Trophoblast cell (in vitro differentiated cells and primary cell): ENCODE results near the gene PAK2.

Source experiments
- DNase-seq, 2 donors: peaks; one replicate each; pipeline ENCODE4 v3.0.0-alpha.2; 2016
- H2AFZ ChIP-seq: 2 replicates; pipeline ENCODE4 v1.6.1; 2013; ENCODE audit warnings: low read length, moderate library complexity, mild to moderate bottlenecking; ENCODE audit not compliant: insufficient read depth, poor library complexity
- H2AK5ac ChIP-seq: 2 replicates; pipeline ENCODE4 v1.6.1; 2013; ENCODE audit warnings: mild to moderate bottlenecking, low read length
- H2BK120ac ChIP-seq: 2 replicates; pipeline ENCODE4 v1.6.1; 2013; ENCODE audit warnings: low read length, mild to moderate bottlenecking, moderate library complexity; ENCODE audit not compliant: insufficient read depth, poor library complexity
- H2BK12ac ChIP-seq: 2 replicates; pipeline ENCODE4 v1.6.1; 2013; ENCODE audit warnings: mild to moderate bottlenecking, low read length, moderate library complexity
- H2BK5ac ChIP-seq: 2 replicates; pipeline ENCODE4 v1.6.1; 2013; ENCODE audit warnings: low read length, low read depth, moderate library complexity, mild to moderate bottlenecking; ENCODE audit not compliant: poor library complexity
- H3K14ac ChIP-seq: 2 replicates; pipeline ENCODE4 v1.6.1; 2013; ENCODE audit warnings: mild to moderate bottlenecking, low read length
- H3K18ac ChIP-seq: 2 replicates; pipeline ENCODE4 v1.6.1; 2013; ENCODE audit warnings: mild to moderate bottlenecking, low read length
- H3K23ac ChIP-seq: 2 replicates; pipeline ENCODE4 v1.6.1; 2013; ENCODE audit warnings: low read length
- H3K27ac ChIP-seq: 2 replicates; pipeline ENCODE4 v1.5.1; 2013; ENCODE audit warnings: low read depth, mild to moderate bottlenecking, inconsistent platforms, low read length, moderate library complexity
- H3K27me3 ChIP-seq: 2 replicates; pipeline ENCODE4 v1.6.1; 2013; ENCODE audit warnings: inconsistent platforms, mild to moderate bottlenecking, low read length, moderate library complexity; ENCODE audit not compliant: insufficient read depth
- H3K36me3 ChIP-seq, 2 experiments: 1 replicate in 1 of 2; 2 replicates in 1 of 2; pipeline ENCODE4 v1.6.1; 2013; ENCODE audit warnings: low read length in 2 of 2, mild to moderate bottlenecking in 2 of 2, moderate library complexity in 1 of 2; ENCODE audit not compliant: insufficient read depth in 2 of 2, control insufficient read depth in 1 of 2
- H3K4ac ChIP-seq: 2 replicates; pipeline ENCODE4 v1.6.1; 2013; ENCODE audit warnings: low read depth, mild to moderate bottlenecking, low read length, moderate library complexity
- H3K4me1 ChIP-seq, 2 experiments: 1 replicate in 1 of 2; 2 replicates in 1 of 2; pipeline ENCODE4 v1.6.1; 2013; ENCODE audit warnings: low read length in 2 of 2, mild to moderate bottlenecking in 2 of 2, moderate library complexity in 1 of 2; ENCODE audit not compliant: insufficient read depth in 2 of 2, control insufficient read depth in 1 of 2
- H3K4me2 ChIP-seq: 2 replicates; pipeline ENCODE4 v1.6.1; 2013; ENCODE audit warnings: inconsistent platforms, mild to moderate bottlenecking, low read length, moderate library complexity
- H3K4me3 ChIP-seq: 2 replicates; pipeline ENCODE4 v1.5.1; 2013; ENCODE audit warnings: mild to moderate bottlenecking, low read depth, low read length, inconsistent platforms
- H3K79me1 ChIP-seq: one replicate; pipeline ENCODE4 v1.6.1; 2013; ENCODE audit warnings: low read length
- H3K79me2 ChIP-seq: 2 replicates; pipeline ENCODE4 v1.6.1; 2013; ENCODE audit warnings: low read length, mild to moderate bottlenecking; ENCODE audit not compliant: control insufficient read depth, insufficient read depth, poor library complexity
- H3K9ac ChIP-seq: 2 replicates; pipeline ENCODE4 v1.6.1; 2013; ENCODE audit warnings: mild to moderate bottlenecking, low read length
- H3K9me3 ChIP-seq: 2 replicates; pipeline ENCODE4 v1.6.1; 2013; ENCODE audit warnings: low read depth, mild to moderate bottlenecking, control low read depth, inconsistent platforms, low read length; ENCODE audit not compliant: insufficient read depth
- H4K12ac ChIP-seq: 2 replicates; pipeline ENCODE4 v1.6.1; 2013; ENCODE audit warnings: low read depth, mild to moderate bottlenecking, low read length, moderate library complexity
- H4K8ac ChIP-seq: 2 replicates; pipeline ENCODE4 v1.6.1; 2013; ENCODE audit warnings: low read depth, mild to moderate bottlenecking, low read length, moderate library complexity
- H4K91ac ChIP-seq: one replicate; pipeline ENCODE4 v1.6.1; 2013; ENCODE audit warnings: low read depth, mild to moderate bottlenecking, low read length, moderate library complexity
- WGBS: extraction: QIAGEN DNeasy Blood & Tissue Kit; methylation state at CpG from one replicate; pipeline ENCODE4 v1.1.7; 2013; ENCODE audit warnings: missing lambda C conversion rate; ENCODE audit not compliant: insufficient read length, insufficient coverage; ENCODE audit errors: extremely low coverage; 5-methylcytosine and 5-hydroxymethylcytosine counted together

Gene PAK2

DNA sequence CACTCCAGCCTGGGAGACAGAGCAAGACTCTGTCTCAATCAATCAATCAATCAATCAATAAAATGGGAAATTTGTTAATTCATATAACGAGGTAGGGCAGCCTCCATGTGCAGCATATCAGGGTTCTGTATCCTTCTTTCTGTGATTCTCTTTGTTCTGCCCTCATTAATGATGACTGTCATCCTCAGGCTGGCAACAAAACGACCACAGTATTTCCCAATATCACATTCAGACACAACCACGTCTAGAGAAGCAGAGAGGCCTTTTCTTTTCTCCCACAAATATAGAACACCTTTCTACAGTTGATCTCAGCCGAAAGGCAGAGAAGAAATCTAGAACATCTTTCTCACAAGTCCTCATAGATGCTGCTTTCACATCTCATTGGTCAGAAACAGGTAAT, 38.9 kb upstream of the PAK2 start:
- Histone ChIP-seq H3K4me1 (peaks cover 0 to 1% of the 10 kb centered on the region in 2 experiments), H2AK5ac (no peak overlapping the region), H4K91ac (no peak overlapping the region), H3K4me2 (no peak overlapping the region), H3K9ac (no peak overlapping the region), H3K4me3 (no peak overlapping the region), H2BK5ac (no peak overlapping the region), H3K27me3 (no peaks in the 10 kb centered on the region), H4K12ac (no peak overlapping the region), H3K36me3 (no peaks in the 10 kb centered on the region), H3K79me1 (no peaks in the 10 kb centered on the region), H3K23ac (no peak overlapping the region), H3K14ac (no peak overlapping the region), H3K79me2 (no peaks in the 10 kb centered on the region), H3K18ac (no peak overlapping the region), H3K4ac (no peak overlapping the region), H2BK120ac (no peak overlapping the region), H2BK12ac (no peak overlapping the region), H3K9me3 (no peaks in the 10 kb centered on the region), H2AFZ (no peak overlapping the region), H3K27ac (no peak overlapping the region), H4K8ac (no peak overlapping the region)
- no peak for DNase-seq
- no CpG with 5 or more reads among the region's 4 CpGs for WGBS

DNA sequence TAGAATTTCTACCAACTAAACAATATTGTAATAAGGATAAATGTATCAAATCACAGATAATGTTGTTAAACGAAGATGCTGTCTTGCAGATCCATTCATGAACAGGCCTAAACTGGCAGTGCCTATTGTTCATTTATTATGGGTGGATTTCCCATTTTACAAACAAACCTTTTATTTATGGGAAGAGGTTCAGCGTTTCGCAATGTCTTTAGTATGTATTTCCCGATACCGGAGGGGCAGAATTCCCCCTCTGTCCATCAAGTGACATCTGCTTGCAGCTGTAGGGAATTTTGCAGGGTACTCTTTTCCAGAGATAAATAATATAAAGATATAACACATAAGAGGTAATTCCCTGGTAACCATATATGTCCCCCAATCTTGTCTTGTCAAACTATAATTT, 33.3 kb upstream of the PAK2 start:
- no peak overlapping the region for H2BK120ac ChIP-seq
- H4K8ac ChIP-seq, result no peak overlapping the region
- peaks cover 0 to under 1% of the 10 kb centered on the region in 2 experiments for H3K4me1 ChIP-seq
- H3K18ac ChIP-seq, result no peak overlapping the region
- H3K9ac ChIP-seq, result no peak overlapping the region
- H3K4me3 ChIP-seq, result no peak overlapping the region
- H4K12ac ChIP-seq, result no peak overlapping the region
- no peaks in the 10 kb centered on the region for H3K9me3 ChIP-seq
- H3K4ac ChIP-seq, result no peak overlapping the region
- no CpG with 5 or more reads among the region's 5 CpGs for WGBS
- no peak overlapping the region for H3K23ac ChIP-seq
- no peak overlapping the region for H3K4me2 ChIP-seq
- no peaks in the 10 kb centered on the region for H3K79me1 ChIP-seq
- no peak overlapping the region for H3K27ac ChIP-seq
- H2AFZ ChIP-seq, result no peak overlapping the region
- no peak overlapping the region for H2AK5ac ChIP-seq
- H3K14ac ChIP-seq, result no peak overlapping the region
- no peak overlapping the region for H2BK12ac ChIP-seq
- H4K91ac ChIP-seq, result no peak overlapping the region
- no peak overlapping the region for H2BK5ac ChIP-seq
- H3K79me2 ChIP-seq, result no peaks in the 10 kb centered on the region
- no peak for DNase-seq
- no peaks in the 10 kb centered on the region for H3K36me3 ChIP-seq
- H3K27me3 ChIP-seq, result no peaks in the 10 kb centered on the region

DNA sequence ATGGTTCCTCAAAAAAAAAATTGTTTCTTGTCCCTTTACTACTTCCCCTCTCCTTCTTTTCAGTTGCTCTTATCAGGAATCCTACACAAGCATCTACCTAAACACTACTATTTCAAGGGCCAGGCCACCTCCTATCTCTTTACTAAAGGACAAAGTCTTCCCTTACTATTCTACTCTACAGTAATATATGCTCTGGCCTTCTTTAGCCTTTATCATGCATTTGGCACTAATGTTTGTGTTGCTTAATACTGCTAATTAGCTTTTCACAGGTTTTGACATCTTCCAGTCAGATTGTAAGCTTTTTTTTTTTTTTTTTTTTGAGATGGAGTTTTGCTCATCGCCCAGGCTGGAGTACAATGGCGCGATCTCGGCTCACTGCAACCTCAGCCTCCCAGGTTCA, 32.9 kb upstream of the PAK2 start:
- Histone ChIP-seq H4K8ac (no peak overlapping the region), H3K9me3 (no peaks in the 10 kb centered on the region), H2AK5ac (no peak overlapping the region), H4K12ac (no peak overlapping the region), H3K4me1 (peaks cover 0 to 4% of the 10 kb centered on the region in 2 experiments), H3K79me1 (no peaks in the 10 kb centered on the region), H3K27ac (no peak overlapping the region), H3K14ac (no peak overlapping the region), H2BK120ac (no peak overlapping the region), H3K9ac (no peak overlapping the region), H3K4me2 (no peak overlapping the region), H4K91ac (no peak overlapping the region), H3K4me3 (no peak overlapping the region), H3K18ac (no peak overlapping the region), H3K23ac (no peak overlapping the region), H2BK5ac (no peak overlapping the region), H3K27me3 (no peaks in the 10 kb centered on the region), H3K79me2 (no peaks in the 10 kb centered on the region), H2BK12ac (no peak overlapping the region), H3K4ac (no peak overlapping the region), H2AFZ (no peak overlapping the region), H3K36me3 (no peaks in the 10 kb centered on the region)
- no CpG with 5 or more reads among the region's 4 CpGs for WGBS
- DNase-seq, result no peak

DNA sequence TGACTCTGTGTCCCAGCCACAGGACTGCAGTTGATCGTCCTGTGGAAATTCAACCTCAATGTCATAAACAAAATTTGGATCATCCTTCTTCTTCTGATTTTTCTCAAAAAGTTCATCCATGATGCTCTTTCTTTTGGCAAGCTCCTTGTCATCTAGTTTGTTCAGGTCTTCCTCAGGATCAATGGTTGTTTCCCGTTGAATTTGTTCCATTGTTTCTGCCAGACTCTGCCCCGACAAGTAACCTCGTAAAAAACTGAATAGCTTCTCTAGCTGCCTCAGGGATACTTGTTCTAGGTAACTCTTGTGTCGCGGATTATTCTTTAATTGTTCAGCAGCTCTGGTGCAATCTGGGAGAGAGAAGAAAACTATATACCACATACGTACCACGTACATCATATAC, 32.1 kb upstream of the PAK2 start:
- Histone ChIP-seq H3K18ac (no peak overlapping the region), H3K4ac (no peak overlapping the region), H3K4me3 (no peak overlapping the region), H2BK12ac (no peak overlapping the region), H3K27me3 (no peaks in the 10 kb centered on the region), H3K27ac (no peak overlapping the region), H4K12ac (no peak overlapping the region), H3K4me1 (peaks cover 0 to 4% of the 10 kb centered on the region in 2 experiments), H4K8ac (no peak overlapping the region), H3K9ac (no peak overlapping the region), H3K4me2 (no peak overlapping the region), H2AK5ac (no peak overlapping the region), H3K79me2 (peaks cover 2% of the 10 kb centered on the region), H2BK120ac (no peak overlapping the region), H3K79me1 (peaks cover 5% of the 10 kb centered on the region), H4K91ac (no peak overlapping the region), H3K14ac (no peak overlapping the region), H2BK5ac (no peak overlapping the region), H3K36me3 (no peaks in the 10 kb centered on the region), H3K23ac (no peak overlapping the region), H2AFZ (no peak overlapping the region), H3K9me3 (no peaks in the 10 kb centered on the region)
- no peak for DNase-seq
- no CpG with 5 or more reads among the region's 8 CpGs for WGBS
